Measurements from ENCODE around the gene RABEP2.
"Not testable (repeated sequence)": the region's sequence is repeated elsewhere in the genome, so short reads cannot be mapped to it uniquely, and the experiment has no call there.

GRCh38 chr16:28926284-28926683, 1.2 kb upstream of the RABEP2 start:
- not testable (repeated sequence) for TF ChIP-seq CTCF (IDR thresholded peaks at IDR 0.05; ENCODE audit: low read depth, low read length); EZH2phosphoT487 (IDR thresholded peaks at IDR 0.05; ENCODE audit: low read depth)

Data from OCI-LY3 (cell line).